Testis (tissue), 3 donors: ENCODE data around the gene RNU6-1. TPM values are rescaled to one million over a fixed set of nuclear protein-coding genes. Genes with fewer than 3 reads are reported as not detected.

ENCODE experiments used
- DNase-seq: peaks from one replicate; pipeline ENCODE4 v3.0.0-alpha.2; 2019
- H3K27ac ChIP-seq, 2 donors: fragments of 200-600 bp; sonication (generic); one replicate each; pipeline ENCODE4 v1.5.1; 2019
- H3K27me3 ChIP-seq: fragments of 200-600 bp; sonication (generic); one replicate; pipeline ENCODE4 v1.5.1; 2019
- H3K36me3 ChIP-seq: fragments of 200-600 bp; sonication (generic); one replicate; pipeline ENCODE4 v1.5.1; 2017; ENCODE audit warnings: low read depth; ENCODE audit errors: missing control alignments
- H3K4me1 ChIP-seq: fragments of 200-600 bp; sonication (generic); one replicate; pipeline ENCODE4 v1.5.1; 2019
- H3K4me3 ChIP-seq, 2 donors: fragments of 200-600 bp; sonication (generic); one replicate each; pipeline ENCODE4 v1.5.1; 2017 to 2019
- H3K9me3 ChIP-seq: fragments of 200-600 bp; sonication (generic); one replicate; pipeline ENCODE4 v1.5.1; 2017
- CTCF ChIP-seq, 3 experiments: fragments of 450-650 bp in 2 of 3; fragments of 200-600 bp in 1 of 3; sonication (generic) in 1 of 3; IDR thresholded peaks; one replicate each; pipeline ENCODE4 v1.5.1; 2016 to 2019; ENCODE audit warnings: antibody characterized with exemption in 3 of 3, mild to moderate bottlenecking in 2 of 3, moderate library complexity in 1 of 3
- POLR2A ChIP-seq: fragments of 450-650 bp; IDR thresholded peaks from one replicate; pipeline ENCODE4 v1.6.1; 2017; ENCODE audit warnings: antibody characterized with exemption, mild to moderate bottlenecking, moderate library complexity
- WGBS, 2 donors: methylation state at CpG; one replicate each; pipeline ENCODE4 v1.1.5; 2018; 5-methylcytosine and 5-hydroxymethylcytosine counted together
- intact Hi-C: fragments of 100-400 bp; cut with DNase I; formaldehyde crosslinking; loops from one replicate; pipeline ENCODE4 v1.15.1; 2023; ENCODE audit warnings: low total_unique reads
- polyA plus RNA-seq: library from polyadenylated mRNA; stranded (reverse); fragments of 350-450 nt; fragmentation: Illumina TruSeq; extraction: RNeasy Lipid Tissue Mini Kit (QIAGEN cat#74804); gene quantifications from one replicate; pipeline ENCODE4 v1.2.3, GENCODE V29; 2014; ENCODE audit warnings: low read depth, low replicate concordance; ENCODE audit not compliant: insufficient read depth
- total RNA-seq, 2 donors: library from RNA; depleted of rRNA; stranded (reverse); fragments of >200 nt; gene quantifications; one replicate each; pipeline ENCODE4 v1.2.3, GENCODE V29; 2016

The RNU6-1 gene
- total and polyA plus RNA-seq, 3 donors from 2014 or later: not detected

GRCh38 chr15:67803996-67804843, 35.6 kb downstream of the RNU6-1 start:
- Histone ChIP-seq H3K27me3 (no peaks in the 10 kb centered on the region), H3K36me3 (no peaks in the 10 kb centered on the region), H3K4me3 (no peak overlapping the region), H3K4me1 (peaks cover 7% of the 10 kb centered on the region), H3K27ac (no peak overlapping the region), H3K9me3 (no peaks in the 10 kb centered on the region)
- 58 to 74% methylated on average over 15 to 27 of the region's 27 CpGs for WGBS, 2 donors
- peak; percentile 38 for DNase-seq
- intact Hi-C loops: no loop called here
- TF ChIP-seq POLR2A (no peak), CTCF (IDR thresholded peaks at IDR 0.05) (no peak)

- peaks cover 7% of the 10 kb centered on the region for H3K4me1 ChIP-seq
- DNase-seq: no peak
- H3K9me3 ChIP-seq: no peaks in the 10 kb centered on the region
- no peak overlapping the region for H3K4me3 ChIP-seq
- no peaks in the 10 kb centered on the region for H3K36me3 ChIP-seq
- WGBS, 2 donors: 72 to 86% methylated on average over 3 of the region's 3 CpGs
- TF ChIP-seq POLR2A (no peak), CTCF (IDR thresholded peaks at IDR 0.05) (no peak)
- intact Hi-C loops: no loop called here
- H3K27ac ChIP-seq: no peak overlapping the region
- no peaks in the 10 kb centered on the region for H3K27me3 ChIP-seq
Observed at GRCh38 chr15:67803299-67803698, 36.5 kb downstream of the RNU6-1 start.

GRCh38 chr15:67801926-67802914, 37.6 kb downstream of the RNU6-1 start:
- TF ChIP-seq POLR2A (no peak), CTCF (IDR thresholded peaks at IDR 0.05) (no peak)
- Histone ChIP-seq H3K27me3 (no peaks in the 10 kb centered on the region), H3K27ac (no peak overlapping the region), H3K36me3 (no peaks in the 10 kb centered on the region), H3K4me1 (peaks cover 7% of the 10 kb centered on the region), H3K4me3 (no peak overlapping the region), H3K9me3 (no peaks in the 10 kb centered on the region)
- intact Hi-C loops: no loop called here
- WGBS, 2 donors: 93 to 94% methylated on average over 7 to 19 of the region's 19 CpGs
- DNase-seq: no peak

- TF ChIP-seq POLR2A: no peak
- no peak for TF ChIP-seq CTCF (IDR thresholded peaks at IDR 0.05)
- no peaks in the 10 kb centered on the region for H3K27me3 ChIP-seq
- H3K9me3 ChIP-seq: no peaks in the 10 kb centered on the region
- no peak for DNase-seq
- H3K4me1 ChIP-seq: peaks cover 7% of the 10 kb centered on the region
- H3K36me3 ChIP-seq: no peaks in the 10 kb centered on the region
- H3K4me3 ChIP-seq: no peak overlapping the region
- intact Hi-C loops: no loop called here
- no peak overlapping the region for H3K27ac ChIP-seq
- WGBS, 2 donors: 75 to 94% methylated on average over 1 to 2 of the region's 2 CpGs
Observed at GRCh38 chr15:67801142-67801541, 38.7 kb downstream of the RNU6-1 start.
